ENCODE measurements around the gene ARMH4.

DNA sequence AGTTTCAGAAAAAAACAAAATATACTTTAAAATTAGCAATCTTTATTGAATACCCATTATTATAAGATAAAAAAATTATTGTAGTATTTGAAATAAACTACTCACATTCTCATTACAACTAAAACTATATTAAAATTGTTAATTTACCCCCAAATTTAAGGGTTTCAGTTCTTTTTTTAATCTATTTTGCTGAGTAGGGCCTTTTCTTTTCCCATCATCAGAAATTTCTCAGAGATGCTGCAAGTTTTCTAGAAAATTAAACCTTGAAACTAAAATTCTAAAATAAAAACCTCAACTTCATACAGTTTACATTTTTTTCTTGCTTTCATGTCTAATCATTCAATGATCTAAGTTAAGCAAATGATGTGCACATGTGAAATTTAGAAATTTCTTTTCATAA, 10.1 kb downstream of the ARMH4 start:
- no peak for TF ChIP-seq GATA3 (IDR thresholded peaks at IDR 0.05; ENCODE audit: low read depth, low read length)
- TF ChIP-seq GATA2 (IDR thresholded peaks at IDR 0.05; ENCODE audit: low read depth, low read length) = no peak

Data from SH-SY5Y (cell line).